Osteocyte (in vitro differentiated cells): ENCODE data around the gene PRR12. TPM values are rescaled to one million over a fixed set of nuclear protein-coding genes. Genes with fewer than 3 reads are reported as not detected.

Source experiments
- DNase-seq: peaks from one replicate; pipeline ENCODE4 v3.0.0; 2021; ENCODE audit warnings: mixed read lengths; ENCODE audit not compliant: unreplicated experiment; ENCODE audit errors: extremely low spot score
- H3K27ac Mint-ChIP-seq: one replicate; pipeline ENCODE4 v1.8.0; 2021; ENCODE audit warnings: mild to moderate bottlenecking, mixed read lengths; ENCODE audit not compliant: unreplicated experiment
- H3K27me3 Mint-ChIP-seq: one replicate; pipeline ENCODE4 v1.8.0; 2021; ENCODE audit warnings: mixed read lengths; ENCODE audit not compliant: unreplicated experiment
- H3K36me3 Mint-ChIP-seq: one replicate; pipeline ENCODE4 v1.8.0; 2021; ENCODE audit warnings: mixed read lengths; ENCODE audit not compliant: unreplicated experiment
- H3K4me1 Mint-ChIP-seq: one replicate; pipeline ENCODE4 v1.8.0; 2021; ENCODE audit warnings: mixed read lengths; ENCODE audit not compliant: unreplicated experiment
- H3K4me3 Mint-ChIP-seq: one replicate; pipeline ENCODE4 v1.8.0; 2021; ENCODE audit warnings: mild to moderate bottlenecking, moderate library complexity, mixed read lengths; ENCODE audit not compliant: unreplicated experiment
- H3K9me3 Mint-ChIP-seq: one replicate; pipeline ENCODE4 v1.8.0; 2021; ENCODE audit warnings: mixed read lengths; ENCODE audit not compliant: unreplicated experiment
- CTCF ChIP-seq: fragments of 200-600 bp; sonication (generic); IDR thresholded peaks from 2 replicates; pipeline ENCODE4 v1.5.0; 2021; ENCODE audit warnings: antibody characterized with exemption, mild to moderate bottlenecking, moderate library complexity
- total RNA-seq: library from RNA; stranded (reverse); gene quantifications from 2 replicates; pipeline ENCODE4 v1.2.1, GENCODE V29; 2021

Gene PRR12
- total RNA-seq, 1 donor from 2014 or later: 31.6 TPM

- no peak overlapping the region for H3K4me3 Mint-ChIP-seq
- TF ChIP-seq CTCF: no peak
- no peaks in the 10 kb centered on the region for H3K36me3 Mint-ChIP-seq
- H3K9me3 Mint-ChIP-seq: no peaks in the 10 kb centered on the region
- H3K27me3 Mint-ChIP-seq: no peaks in the 10 kb centered on the region
- DNase-seq: no peak
- no peak overlapping the region for H3K27ac Mint-ChIP-seq
- peaks cover 20% of the 10 kb centered on the region for H3K4me1 Mint-ChIP-seq
Measured at GRCh38 chr19:49565261-49565660, 25.7 kb upstream of the PRR12 start.

DNA sequence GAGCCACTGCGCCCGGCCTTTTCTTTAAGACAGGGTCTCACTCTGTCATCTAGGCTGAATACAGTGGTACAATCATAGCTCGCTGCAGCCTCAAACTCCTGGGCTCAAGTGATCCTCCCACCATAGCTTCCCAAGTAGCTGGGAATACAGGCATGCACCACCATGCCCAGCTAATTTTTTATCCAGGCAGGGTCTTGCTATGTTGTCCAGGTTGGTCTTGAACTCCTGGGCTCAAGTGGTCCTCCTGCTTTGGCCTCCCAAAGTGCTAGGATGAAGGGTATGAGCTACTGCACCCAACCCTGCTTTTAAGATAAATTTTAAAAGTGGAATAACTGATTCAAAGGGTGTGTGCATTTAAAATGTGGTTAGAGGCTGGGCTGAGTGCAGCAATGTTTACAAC, 24.7 kb upstream of the PRR12 start:
- H3K27ac Mint-ChIP-seq: no peak overlapping the region
- DNase-seq: no peak
- no peak for TF ChIP-seq CTCF
- no peaks in the 10 kb centered on the region for H3K9me3 Mint-ChIP-seq
- peaks cover 25% of the 10 kb centered on the region for H3K4me1 Mint-ChIP-seq
- no peaks in the 10 kb centered on the region for H3K36me3 Mint-ChIP-seq
- no peak overlapping the region for H3K4me3 Mint-ChIP-seq
- no peaks in the 10 kb centered on the region for H3K27me3 Mint-ChIP-seq

- DNase-seq: no peak
- H3K27me3 Mint-ChIP-seq: no peaks in the 10 kb centered on the region
Measured at GRCh38 chr19:49567861-49568441, 23.0 kb upstream of the PRR12 start.

DNA sequence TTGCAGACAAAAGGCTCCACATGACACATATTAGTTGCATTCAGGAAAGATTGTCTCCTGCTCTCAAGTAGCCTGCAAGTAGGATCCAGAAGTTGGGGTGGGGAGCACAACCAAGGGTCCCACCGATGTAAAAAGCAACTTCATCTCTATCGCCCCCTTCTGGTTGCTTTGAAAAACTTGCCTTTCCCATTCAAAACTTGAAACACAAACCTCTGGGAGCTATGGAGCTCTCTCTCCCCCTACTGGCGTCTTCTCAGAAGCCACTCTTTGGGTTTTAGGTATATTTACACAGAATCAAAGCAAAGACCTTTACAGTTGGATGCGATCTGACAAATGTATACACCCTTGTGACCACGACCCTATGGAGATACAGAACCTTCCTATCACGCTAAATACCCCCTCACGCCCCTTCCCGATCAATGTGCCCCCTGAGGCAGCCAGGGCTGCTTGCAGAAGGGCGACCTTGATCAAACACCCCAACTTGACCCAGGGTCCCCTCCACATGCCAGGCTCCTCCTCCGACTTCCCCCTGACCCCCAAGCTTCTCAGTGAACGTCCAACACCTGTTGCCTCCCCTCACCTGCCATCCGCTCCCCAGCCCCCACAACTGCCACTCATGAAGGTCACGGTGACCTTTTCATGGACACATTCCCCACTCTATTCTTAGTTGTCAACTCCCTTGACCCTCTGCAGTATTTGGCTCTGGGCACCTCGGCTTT, 20.7 kb upstream of the PRR12 start:
- no peak overlapping the region for H3K4me3 Mint-ChIP-seq
- H3K36me3 Mint-ChIP-seq: peaks cover 7% of the 10 kb centered on the region
- DNase-seq: no peak
- H3K27me3 Mint-ChIP-seq: no peaks in the 10 kb centered on the region
- peak; percentile 98 for TF ChIP-seq CTCF
- H3K4me1 Mint-ChIP-seq: peaks cover 20% of the 10 kb centered on the region
- no peaks in the 10 kb centered on the region for H3K9me3 Mint-ChIP-seq
- H3K27ac Mint-ChIP-seq: peak overlapping the region; percentile 61

More at GRCh38 chr19:49567861-49568441, 23.0 kb upstream of the PRR12 start:
- H3K9me3 Mint-ChIP-seq: no peaks in the 10 kb centered on the region
- peaks cover 25% of the 10 kb centered on the region for H3K4me1 Mint-ChIP-seq
- no peak for TF ChIP-seq CTCF
- no peak overlapping the region for H3K4me3 Mint-ChIP-seq
- no peaks in the 10 kb centered on the region for H3K36me3 Mint-ChIP-seq
- peak overlapping the region; percentile 72 for H3K27ac Mint-ChIP-seq

DNA sequence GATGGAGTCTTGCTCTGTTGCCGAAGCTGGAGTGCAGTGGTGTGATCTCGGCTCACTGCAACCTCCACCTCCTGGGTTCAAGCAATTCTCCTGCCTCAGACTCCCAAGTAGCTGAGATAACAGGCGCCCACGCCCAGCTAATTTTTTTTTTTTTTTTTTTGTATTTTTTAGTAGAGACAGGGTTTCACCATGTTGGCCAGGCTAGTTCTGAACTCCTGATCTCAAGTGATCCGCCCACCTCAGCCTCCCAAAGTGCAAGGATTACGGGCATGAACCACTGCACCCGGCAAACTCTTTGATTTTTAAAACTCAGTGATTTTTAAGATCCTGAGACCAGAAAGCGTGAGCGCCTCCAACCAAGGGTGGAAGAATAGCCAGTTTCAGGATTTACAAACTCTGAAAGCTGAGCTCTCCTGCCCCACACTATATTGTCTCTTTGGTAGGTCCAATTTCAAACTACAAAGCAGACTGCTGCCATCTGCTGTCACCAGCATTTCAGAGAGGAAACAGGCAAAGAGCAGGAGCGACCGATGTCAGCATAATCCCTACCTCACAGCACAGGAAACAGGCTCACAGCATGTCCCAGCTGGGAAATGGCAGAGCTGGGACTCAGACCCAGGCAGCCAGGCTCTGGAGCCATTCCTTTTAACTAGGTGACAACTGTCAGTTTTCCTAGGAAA, 19.8 kb upstream of the PRR12 start:
- no peak for TF ChIP-seq CTCF
- Mint-ChIP-seq H3K9me3 (no peaks in the 10 kb centered on the region), H3K4me1 (peaks cover 20% of the 10 kb centered on the region), H3K4me3 (no peak overlapping the region), H3K27ac (peak overlapping the region; percentile 34), H3K36me3 (peaks cover 7% of the 10 kb centered on the region), H3K27me3 (no peaks in the 10 kb centered on the region)
- DNase-seq: no peak
